Posterior cingulate gyrus (tissue), 11 donors: ENCODE results near the gene MAST4.

ENCODE experiments used
- DNase-seq, 10 donors: peaks; one replicate each; pipeline versions ENCODE4 v3.0.0 to v3.0.0-alpha.2; 2020 to 2021; ENCODE audit warnings: mixed read lengths in 3 of 10
- intact Hi-C: fragments of 100-400 bp; cut with DNase I; formaldehyde crosslinking; loops from one replicate; pipeline ENCODE4 v1.15.1; 2023

Gene MAST4

DNA sequence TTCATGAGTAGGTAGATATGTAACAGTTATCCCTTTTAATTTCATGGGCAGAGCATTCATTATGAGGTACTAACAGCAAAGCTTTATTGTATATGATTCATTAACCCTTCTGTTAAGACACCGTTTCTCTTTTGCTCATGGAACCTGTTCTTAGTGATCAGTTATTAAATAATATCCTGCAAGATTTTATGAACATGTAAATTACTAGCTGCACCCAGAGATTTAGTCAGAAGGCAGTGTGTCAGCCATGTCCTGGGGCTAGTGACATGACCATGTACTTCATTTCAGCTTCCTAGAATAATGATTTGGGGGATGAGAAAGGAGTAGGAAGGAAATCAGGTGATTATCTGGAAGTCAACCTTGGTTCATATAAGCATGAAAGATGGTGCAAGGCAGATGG is 7.0 kb downstream of the MAST4 start:
- DNase-seq, result no peak
- intact Hi-C loops, result no loop called here

GRCh38 chr5:66603881-66604280 is 7.7 kb downstream of the MAST4 start:
- DNase-seq, result no peak
- intact Hi-C loops, result no loop called here

DNA sequence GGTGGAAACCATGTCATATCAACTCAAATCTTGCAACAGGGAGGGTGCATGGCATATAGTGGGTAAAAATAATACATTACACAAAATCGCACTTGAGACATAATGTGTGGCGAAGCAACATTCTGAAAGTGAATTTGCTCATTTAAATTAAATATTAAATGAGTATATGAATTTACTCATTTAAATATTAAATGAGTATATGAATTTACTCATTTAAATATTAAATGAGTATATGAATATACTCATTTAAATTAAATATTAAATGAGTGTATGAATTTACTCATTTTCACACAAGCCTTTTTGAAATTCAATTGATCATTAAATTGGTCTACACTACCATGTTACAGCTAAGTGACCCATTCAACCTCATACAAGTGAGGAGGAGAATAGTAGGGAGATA is 10.5 kb downstream of the MAST4 start:
- intact Hi-C loops, result no loop called here
- no peak for DNase-seq

GRCh38 chr5:66608501-66608900 is 12.3 kb downstream of the MAST4 start:
- intact Hi-C loops, result no loop called here

DNA sequence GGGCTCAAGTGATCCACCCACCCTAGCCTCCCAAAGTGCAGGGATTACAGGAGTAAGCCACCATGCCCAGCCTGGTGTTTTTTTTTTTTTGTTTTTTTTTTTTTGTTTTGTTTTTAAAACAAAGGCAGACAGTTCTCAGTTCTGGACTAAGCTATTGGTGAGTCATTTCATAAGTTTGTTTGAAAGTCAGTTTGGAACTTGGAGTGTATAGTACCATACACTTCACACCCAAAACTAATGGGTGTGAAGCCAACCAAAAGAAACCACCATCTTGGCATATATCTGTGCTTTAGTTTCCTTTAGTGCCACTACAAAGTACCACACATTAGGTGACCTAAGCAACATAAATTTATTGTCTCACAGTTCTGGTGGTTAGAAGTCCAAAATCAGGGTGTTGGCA is 13.4 kb downstream of the MAST4 start:
- intact Hi-C loops, result no loop called here
- no peak for DNase-seq

More at GRCh38 chr5:66608501-66608900, 12.3 kb downstream of the MAST4 start:
- no peak for DNase-seq

DNA sequence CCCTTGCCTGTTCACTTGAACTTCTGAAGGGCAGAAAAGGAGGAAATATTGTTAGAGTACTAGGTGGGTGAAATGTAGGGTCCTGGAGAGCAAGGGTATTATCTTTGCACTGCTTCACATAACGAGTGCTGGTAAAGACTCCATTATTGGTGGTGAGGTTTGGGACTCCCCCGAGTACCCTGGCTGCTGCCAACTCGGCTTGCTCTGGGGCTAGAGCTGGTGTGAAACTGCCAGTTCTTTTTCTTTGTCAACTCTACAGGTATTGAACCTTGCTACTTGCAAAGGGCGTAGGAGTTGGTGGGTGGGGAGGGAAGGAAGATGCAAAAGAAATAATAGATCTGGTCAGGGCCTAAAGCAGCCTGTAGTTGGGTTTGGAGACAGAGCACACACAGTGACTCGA is 16.0 kb downstream of the MAST4 start:
- intact Hi-C loops, result no loop called here
- no peak for DNase-seq

DNA sequence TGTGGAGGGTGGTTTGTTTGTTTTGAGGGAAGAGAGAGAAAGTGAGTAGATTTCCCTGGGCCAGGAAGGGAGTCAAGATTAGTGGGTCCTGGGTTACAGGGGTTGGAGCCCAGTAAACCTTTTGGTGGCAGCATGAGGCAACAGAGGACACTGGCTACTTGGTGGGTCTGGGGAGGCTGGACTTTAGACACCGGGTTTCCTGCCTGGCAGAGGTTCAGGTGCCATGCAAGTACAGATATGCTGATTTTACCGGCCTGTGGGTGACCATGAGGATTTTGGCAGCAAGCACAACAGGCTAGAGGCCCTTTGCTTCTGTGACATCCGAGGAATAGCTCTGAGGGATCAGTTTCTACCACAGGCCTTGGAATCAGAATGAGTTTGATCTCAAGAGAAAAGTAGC is 18.9 kb downstream of the MAST4 start:
- intact Hi-C loops, result no loop called here

GRCh38 chr5:66615894-66616293 is 19.7 kb downstream of the MAST4 start:
- DNase-seq, result no peak
- intact Hi-C loops, result no loop called here

More for the DNA sequence above, 18.9 kb downstream of the MAST4 start:
- no peak for DNase-seq

DNA sequence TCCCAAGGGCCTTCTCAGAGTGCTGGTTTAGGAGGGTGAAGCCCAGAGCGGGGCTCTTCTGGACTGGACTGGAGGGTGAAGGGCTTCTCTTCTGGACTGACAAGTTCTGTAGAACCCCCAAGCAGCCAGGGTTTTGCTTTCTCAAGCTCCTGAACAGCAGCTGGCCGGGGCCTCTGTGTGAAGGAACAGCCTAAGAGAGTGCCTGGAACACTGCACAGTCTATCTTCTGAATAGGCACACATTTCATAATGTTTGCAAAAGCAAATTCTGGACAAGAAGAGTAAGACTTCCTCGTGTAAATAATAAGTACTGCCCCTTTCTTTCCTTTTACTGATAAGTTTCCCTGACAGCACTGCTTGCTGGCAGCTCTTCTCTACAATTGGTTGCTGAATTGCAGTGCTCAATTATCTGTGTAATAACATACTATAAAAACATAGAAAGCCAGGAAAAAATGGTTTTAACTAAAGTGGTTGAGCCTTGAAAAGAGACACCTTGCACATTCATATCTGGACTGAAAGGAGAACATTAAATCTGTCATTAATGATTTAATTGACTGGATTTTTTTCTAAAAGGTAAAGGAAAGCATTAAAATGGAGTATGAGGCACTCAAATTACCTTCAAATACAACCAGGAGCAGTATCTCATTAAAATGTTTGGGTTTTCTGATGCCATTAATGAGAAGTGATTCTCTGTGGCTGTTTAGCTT is 20.5 kb downstream of the MAST4 start:
- intact Hi-C loops, result no loop called here

GRCh38 chr5:66617226-66617861 is 21.2 kb downstream of the MAST4 start:
- no peak for DNase-seq
- intact Hi-C loops, result no loop called here

More for the DNA sequence above, 20.5 kb downstream of the MAST4 start:
- DNase-seq, result peak in 3 of 10 donors; percentile 23 to 78 (median 59)

DNA sequence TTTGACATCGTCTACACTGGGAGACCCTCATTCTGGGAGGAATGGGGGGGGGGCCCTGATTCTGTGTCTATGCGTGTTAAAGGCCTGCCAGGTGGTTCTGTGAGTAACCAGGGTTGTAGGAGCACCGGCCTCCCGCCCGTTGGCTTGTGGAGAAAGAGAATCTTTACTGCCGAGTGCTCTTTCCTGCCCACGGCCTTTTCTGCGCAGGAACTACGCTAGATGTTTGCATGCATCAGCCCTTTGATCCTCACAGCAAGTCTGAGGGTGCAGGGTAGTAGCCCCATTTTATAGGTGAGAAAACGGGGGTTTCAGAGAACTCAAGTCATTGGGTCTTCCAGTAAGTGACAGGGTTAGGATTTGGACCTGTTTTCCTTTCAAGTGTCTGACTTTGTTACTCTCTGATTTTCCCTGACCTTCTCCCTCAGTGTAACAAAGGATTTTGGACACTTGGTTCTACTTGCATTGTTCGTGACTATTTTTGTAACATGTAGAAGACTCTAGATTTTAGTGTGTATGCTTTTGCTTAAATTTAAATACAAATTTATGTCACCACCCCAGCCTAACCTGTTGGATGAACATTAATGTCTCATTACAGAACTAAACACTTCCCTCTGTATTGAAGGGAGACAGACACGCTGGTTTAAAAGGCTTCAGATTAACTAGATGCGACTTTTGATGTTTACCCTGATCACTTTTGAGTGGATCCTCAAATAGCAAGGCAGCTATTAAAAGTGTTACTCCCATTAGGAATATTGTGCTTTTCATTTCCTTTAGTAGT is 22.0 kb downstream of the MAST4 start:
- DNase-seq, result no peak
- intact Hi-C loops, result no loop called here

DNA sequence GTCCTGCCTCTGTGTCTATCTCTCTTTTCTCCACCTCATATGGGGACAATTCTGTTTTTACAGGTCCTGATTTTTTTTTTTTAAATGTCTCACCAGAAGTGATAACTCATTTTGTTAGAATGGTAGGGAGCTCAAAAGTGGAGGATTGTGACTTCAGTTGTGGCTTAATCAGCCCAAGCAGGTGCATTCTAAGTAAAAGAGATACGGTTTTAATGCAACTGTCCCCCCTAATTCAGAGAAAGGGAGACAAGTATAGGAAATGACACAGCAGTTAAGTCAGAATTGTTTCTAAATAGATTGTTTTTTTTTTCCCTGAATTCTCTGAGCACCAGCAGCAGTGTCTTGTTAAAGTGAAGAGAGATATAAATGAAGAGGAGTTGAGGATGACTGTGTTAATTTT is 24.5 kb downstream of the MAST4 start:
- DNase-seq, result no peak
- intact Hi-C loops, result no loop called here

- intact Hi-C loops, result no loop called here
- no peak for DNase-seq
Observed at GRCh38 chr5:66621146-66621545, 25.0 kb downstream of the MAST4 start.

DNA sequence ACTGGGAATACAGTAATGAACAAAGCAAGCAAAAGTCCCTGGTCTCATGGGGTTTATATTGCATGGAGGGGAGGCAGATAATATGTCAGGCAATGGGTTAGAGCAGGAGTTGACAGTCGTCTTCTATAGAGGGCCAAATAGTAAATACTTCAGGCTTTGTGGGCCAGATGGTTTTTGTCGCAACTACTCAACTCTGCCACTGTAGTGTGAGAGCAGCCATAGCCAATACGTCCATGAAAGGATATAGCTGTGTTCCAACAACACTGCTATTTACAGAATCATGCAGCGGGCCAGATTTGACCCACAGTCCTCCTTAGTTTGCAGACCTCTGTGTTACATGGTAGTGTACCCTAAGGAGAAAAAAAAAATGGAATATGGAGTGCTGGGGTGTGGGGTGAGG is 25.5 kb downstream of the MAST4 start:
- no peak for DNase-seq
- intact Hi-C loops, result no loop called here

DNA sequence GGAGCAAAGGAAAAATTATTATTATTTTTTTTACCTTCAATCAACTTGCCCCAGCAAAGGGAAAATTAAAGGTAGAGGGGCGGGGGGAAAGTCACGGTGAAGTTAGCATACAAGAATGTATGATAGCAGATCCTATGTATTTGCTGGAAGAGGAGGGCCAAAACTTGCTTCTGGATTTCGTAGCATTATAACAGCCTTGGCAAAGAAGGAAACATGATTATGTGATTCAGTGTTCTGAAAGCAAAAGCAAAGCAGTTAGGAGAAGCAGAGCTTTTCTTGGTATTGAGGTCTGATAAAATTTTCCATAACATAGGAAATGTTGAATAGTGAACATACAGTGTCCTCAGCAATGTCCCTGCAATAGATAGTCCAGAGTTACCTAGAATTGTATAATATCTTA is 32.4 kb downstream of the MAST4 start:
- intact Hi-C loops, result no loop called here
- no peak for DNase-seq

GRCh38 chr5:66629446-66629845 is 33.3 kb downstream of the MAST4 start:
- DNase-seq, result no peak
- intact Hi-C loops, result no loop called here

DNA sequence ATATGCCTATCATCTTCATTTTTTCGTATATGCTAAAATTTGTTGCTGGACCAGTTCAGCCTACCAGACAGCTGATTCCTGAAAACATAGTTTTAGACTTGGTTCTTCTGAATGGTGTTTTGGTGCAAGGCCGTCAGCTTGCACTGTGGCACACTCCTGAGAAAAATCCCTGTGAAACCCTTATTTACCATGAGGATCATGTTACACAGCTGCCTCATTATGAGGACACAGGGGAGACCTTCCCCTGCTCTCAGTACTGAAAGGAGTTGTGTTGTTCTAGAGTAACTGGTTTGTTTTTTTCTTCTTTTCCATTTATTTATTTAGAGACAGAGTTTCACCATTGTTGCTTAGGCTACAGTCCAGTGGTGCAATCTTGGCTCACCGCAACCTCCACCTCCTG is 37.6 kb downstream of the MAST4 start:
- intact Hi-C loops, result no loop called here
- no peak for DNase-seq

- no peak for DNase-seq
- intact Hi-C loops, result no loop called here
Observed at GRCh38 chr5:66634601-66635000, 38.4 kb downstream of the MAST4 start.

GRCh38 chr5:66637994-66638393 is 41.8 kb downstream of the MAST4 start:
- intact Hi-C loops, result no loop called here
- DNase-seq, result no peak

GRCh38 chr5:66639037-66639436 is 42.8 kb downstream of the MAST4 start:
- intact Hi-C loops, result no loop called here
- DNase-seq, result no peak

- no peak for DNase-seq
- intact Hi-C loops, result no loop called here
Observed at GRCh38 chr5:66642538-66642937, 46.3 kb downstream of the MAST4 start.

- intact Hi-C loops, result no loop called here
- no peak for DNase-seq
Observed at GRCh38 chr5:66643387-66643786, 47.2 kb downstream of the MAST4 start.
